KOPT-K1 (cell line): ENCODE results near the gene GALE.

Experiments
- H3K27ac ChIP-seq: fragments of 200-600 bp; sonication (generic); 2 replicates; pipeline ENCODE4 v1.5.1; 2016; ENCODE audit warnings: antibody characterized with exemption, mild to moderate bottlenecking, low read depth, low read length; ENCODE audit not compliant: poor library complexity, severe bottlenecking
- H3K36me3 ChIP-seq: fragments of 200-600 bp; sonication (generic); 2 replicates; pipeline ENCODE4 v1.5.1; 2017; ENCODE audit warnings: antibody characterized with exemption, mild to moderate bottlenecking, low read length, moderate library complexity; ENCODE audit not compliant: insufficient read depth
- H3K9me3 ChIP-seq: fragments of 200-600 bp; sonication (generic); 2 replicates; pipeline ENCODE4 v1.5.1; 2017; ENCODE audit warnings: antibody characterized with exemption, low read length, mild to moderate bottlenecking; ENCODE audit not compliant: insufficient read depth, poor library complexity, severe bottlenecking

The GALE gene

DNA sequence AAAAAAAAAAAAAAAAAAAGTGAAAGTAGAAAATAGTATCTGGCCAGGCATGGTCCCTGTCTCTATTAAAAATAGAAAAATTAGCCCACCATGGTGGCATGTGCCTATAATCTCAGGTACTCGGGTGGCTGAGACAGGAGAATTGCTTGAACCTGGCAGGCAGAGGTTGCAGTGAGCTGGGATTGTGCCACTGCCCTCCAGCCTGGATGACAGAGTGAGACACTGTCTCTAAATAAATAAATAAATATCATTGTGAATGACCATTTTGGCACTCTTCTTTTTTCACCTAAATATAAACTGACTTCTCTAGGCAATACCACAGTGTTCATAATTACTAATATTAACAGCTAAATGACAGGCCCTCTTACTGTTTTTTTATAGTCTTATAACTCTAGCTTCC, 42.7 kb downstream of the GALE start:
- H3K27ac ChIP-seq, result no peak overlapping the region
- H3K36me3 ChIP-seq, result peaks cover 98% of the 10 kb centered on the region
- no peaks in the 10 kb centered on the region for H3K9me3 ChIP-seq

- Histone ChIP-seq H3K36me3 (peaks cover 98% of the 10 kb centered on the region), H3K27ac (no peak overlapping the region), H3K9me3 (no peaks in the 10 kb centered on the region)
Observed at GRCh38 chr1:23756676-23757075, 43.9 kb downstream of the GALE start.

DNA sequence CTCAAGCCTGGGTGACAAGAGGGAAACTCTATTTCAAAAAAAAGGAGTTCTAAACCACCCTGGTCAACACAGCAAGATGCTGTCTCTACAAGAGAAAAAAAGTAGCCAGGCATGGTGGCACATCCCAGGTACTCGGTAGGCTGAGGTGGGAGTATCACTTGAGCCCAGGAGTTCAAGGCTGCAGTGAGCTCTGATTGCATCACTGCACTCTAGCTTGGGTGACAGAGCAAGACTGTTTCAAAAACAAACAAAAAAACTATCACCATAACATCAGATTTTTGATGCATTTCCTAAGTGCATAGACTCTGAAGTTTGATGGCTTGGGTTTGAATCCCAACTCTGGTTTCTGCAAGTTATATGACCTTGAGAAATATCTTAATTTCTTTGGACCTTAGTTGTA, 47.6 kb downstream of the GALE start:
- no peak overlapping the region for H3K27ac ChIP-seq
- peaks cover 100% of the 10 kb centered on the region for H3K36me3 ChIP-seq
- H3K9me3 ChIP-seq, result no peaks in the 10 kb centered on the region

DNA sequence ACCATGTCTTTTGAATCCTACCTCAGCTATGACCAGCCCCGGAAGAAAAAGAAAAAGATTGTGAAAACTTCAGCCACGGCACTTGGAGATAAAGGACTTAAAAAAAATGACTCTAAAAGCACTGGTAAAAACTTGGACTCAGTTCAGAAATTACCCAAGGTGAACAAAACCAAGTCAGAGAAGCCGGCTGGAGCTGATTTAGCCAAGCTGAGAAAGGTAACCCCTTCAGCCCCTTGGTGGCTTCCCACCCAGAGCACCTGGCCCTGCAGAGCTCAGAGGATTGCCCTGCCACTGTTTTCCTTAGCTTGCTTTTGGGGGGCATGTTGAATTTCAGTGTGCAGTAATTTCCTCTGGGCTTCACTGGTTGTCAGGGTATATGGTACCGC, 48.7 kb downstream of the GALE start:
- H3K9me3 ChIP-seq, result no peaks in the 10 kb centered on the region
- no peak overlapping the region for H3K27ac ChIP-seq
- H3K36me3 ChIP-seq, result peaks cover 100% of the 10 kb centered on the region

DNA sequence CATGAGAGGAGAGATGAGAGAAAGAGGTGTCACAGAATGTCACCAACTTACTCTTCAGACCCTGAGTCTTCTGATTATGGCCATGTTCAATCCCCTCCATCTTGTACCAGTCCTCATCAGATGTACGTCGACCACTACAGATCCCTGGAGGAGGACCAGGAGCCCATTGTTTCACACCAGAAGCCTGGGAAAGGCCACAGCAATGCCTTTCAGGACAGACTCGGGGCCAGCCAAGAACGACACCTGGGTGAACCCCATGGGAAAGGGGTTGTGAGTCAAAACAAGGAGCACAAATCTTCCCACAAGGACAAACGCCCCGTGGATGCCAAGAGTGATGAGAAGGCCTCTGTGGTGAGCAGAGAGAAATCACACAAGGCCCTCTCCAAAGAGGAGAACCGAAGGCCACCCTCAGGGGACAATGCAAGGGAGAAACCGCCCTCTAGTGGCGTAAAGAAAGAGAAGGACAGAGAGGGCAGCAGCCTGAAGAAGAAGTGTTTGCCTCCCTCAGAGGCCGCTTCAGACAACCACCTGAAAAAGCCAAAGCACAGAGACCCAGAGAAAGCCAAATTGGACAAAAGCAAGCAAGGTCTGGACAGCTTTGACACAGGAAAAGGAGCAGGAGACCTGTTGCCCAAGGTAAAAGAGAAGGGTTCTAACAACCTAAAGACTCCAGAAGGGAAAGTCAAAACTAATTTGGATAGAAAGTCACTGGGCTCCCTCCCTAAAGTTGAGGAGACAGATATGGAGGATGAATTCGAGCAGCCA, 49.3 kb downstream of the GALE start:
- H3K36me3 ChIP-seq, result peaks cover 100% of the 10 kb centered on the region
- H3K9me3 ChIP-seq, result no peaks in the 10 kb centered on the region
- H3K27ac ChIP-seq, result no peak overlapping the region

GRCh38 chr1:23748016-23748415, 52.5 kb downstream of the GALE start:
- H3K27ac ChIP-seq, result no peak overlapping the region
- no peaks in the 10 kb centered on the region for H3K9me3 ChIP-seq
- H3K36me3 ChIP-seq, result peaks cover 74% of the 10 kb centered on the region
